Measurements from ENCODE around the gene CD68.

Gene CD68

DNA sequence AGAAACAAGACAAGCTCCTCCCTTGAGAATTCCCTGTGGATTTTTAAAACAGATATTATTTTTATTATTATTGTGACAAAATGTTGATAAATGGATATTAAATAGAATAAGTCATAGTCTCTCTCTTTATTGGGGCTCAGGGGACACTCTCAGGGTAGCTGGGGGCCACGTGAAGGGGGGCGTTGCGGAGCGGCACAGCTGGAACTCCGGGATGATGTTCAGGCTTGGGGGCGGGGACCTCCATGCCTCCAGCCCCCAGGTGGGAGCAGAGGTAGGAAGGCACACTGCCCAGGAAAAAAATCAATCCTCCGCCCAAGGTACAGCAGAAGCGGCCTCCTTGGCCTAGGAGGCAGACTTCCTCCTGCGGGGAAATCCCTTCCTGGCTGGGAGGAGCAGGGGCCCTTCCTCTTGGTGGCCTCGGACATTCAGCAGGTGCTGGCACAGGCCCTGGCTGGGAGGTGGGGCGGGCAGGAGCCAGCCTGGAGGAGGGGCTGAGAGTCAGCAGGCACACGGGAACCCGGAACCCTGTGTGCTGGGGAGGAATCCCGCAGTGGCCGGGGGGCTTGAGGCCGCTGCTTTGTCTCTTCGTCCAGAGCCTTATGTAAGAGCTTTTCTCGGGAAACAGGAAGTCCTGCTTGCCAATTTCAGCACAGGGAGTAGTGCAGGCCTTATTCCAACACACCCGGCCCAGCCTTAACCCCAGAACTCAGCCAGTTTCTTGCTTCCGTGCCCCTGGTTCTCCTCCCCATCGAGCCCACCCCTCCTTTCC, 21.5 kb upstream of the CD68 start:
- H3K27ac ChIP-seq (ENCODE audit: low read length), result peak overlapping the region; percentile 82
- H3K4me3 ChIP-seq (ENCODE audit: low read length), result peak overlapping the region; percentile 93
- H3K4me1 ChIP-seq (ENCODE audit: low read length), result peaks cover 51% of the 10 kb centered on the region
- H3K4me2 ChIP-seq (ENCODE audit: low read length), result peak overlapping the region; percentile 100
- peak overlapping the region; percentile 98 for H3K9ac ChIP-seq (ENCODE audit: low read length)
- TF ChIP-seq, protein P1, sequence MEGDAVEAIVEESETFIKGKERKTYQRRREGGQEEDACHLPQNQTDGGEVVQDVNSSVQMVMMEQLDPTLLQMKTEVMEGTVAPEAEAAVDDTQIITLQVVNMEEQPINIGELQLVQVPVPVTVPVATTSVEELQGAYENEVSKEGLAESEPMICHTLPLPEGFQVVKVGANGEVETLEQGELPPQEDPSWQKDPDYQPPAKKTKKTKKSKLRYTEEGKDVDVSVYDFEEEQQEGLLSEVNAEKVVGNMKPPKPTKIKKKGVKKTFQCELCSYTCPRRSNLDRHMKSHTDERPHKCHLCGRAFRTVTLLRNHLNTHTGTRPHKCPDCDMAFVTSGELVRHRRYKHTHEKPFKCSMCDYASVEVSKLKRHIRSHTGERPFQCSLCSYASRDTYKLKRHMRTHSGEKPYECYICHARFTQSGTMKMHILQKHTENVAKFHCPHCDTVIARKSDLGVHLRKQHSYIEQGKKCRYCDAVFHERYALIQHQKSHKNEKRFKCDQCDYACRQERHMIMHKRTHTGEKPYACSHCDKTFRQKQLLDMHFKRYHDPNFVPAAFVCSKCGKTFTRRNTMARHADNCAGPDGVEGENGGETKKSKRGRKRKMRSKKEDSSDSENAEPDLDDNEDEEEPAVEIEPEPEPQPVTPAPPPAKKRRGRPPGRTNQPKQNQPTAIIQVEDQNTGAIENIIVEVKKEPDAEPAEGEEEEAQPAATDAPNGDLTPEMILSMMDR (IDR thresholded peaks at IDR 0.05; ENCODE audit: low read depth, low read length), result no peak
- TF ChIP-seq EZH2phosphoT487 (IDR thresholded peaks at IDR 0.05; ENCODE audit: low read depth), result no peak
- H3K36me3 ChIP-seq (replicated peaks; ENCODE audit: low read depth, low read length), result no peaks in the 10 kb centered on the region
- H4K20me1 ChIP-seq (ENCODE audit: insufficient read depth, low read length), result no peaks in the 10 kb centered on the region
- H2AFZ ChIP-seq (ENCODE audit: low read depth, low read length), result no peak overlapping the region; the same call in 1 of the 2 replicates
- no peaks in the 10 kb centered on the region for H3K9me3 ChIP-seq (ENCODE audit: insufficient read depth, low read length)
- H3K79me2 ChIP-seq (ENCODE audit: low read length), result peaks cover 18% of the 10 kb centered on the region
- no peaks in the 10 kb centered on the region for H3K27me3 ChIP-seq (ENCODE audit: low read depth, low read length)

DNA sequence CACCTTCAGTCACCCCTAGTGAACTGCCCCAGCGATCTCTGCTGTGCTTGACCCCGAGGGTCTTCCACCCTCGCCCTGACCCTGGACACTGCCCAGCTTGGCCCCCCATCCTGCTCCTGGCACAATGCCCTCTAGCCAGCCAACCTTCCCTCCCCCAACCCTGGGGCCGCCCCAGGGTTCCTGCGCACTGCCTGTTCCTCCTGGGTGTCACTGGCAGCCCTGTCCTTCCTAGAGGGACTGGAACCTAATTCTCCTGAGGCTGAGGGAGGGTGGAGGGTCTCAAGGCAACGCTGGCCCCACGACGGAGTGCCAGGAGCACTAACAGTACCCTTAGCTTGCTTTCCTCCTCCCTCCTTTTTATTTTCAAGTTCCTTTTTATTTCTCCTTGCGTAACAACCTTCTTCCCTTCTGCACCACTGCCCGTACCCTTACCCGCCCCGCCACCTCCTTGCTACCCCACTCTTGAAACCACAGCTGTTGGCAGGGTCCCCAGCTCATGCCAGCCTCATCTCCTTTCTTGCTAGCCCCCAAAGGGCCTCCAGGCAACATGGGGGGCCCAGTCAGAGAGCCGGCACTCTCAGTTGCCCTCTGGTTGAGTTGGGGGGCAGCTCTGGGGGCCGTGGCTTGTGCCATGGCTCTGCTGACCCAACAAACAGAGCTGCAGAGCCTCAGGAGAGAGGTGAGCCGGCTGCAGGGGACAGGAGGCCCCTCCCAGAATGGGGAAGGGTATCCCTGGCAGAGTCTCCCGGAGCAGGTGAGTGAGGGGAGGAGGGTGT, 20.7 kb upstream of the CD68 start, which contains the start of gene TNFSF13:
TNFSF13 (plus strand) TSS at position 207 of the 776 bp plus-strand sequence; CDS start at position 497, 290 bp downstream.
- peak within 1 kb of the TSS; percentile 98 for H3K9ac ChIP-seq (ENCODE audit: low read length)
- no peak within 1 kb of the TSS; the same call in 1 of the 2 replicates for H2AFZ ChIP-seq (ENCODE audit: low read depth, low read length)
- H3K4me3 ChIP-seq (ENCODE audit: low read length), result peak within 1 kb of the TSS; percentile 93
- H3K36me3 ChIP-seq (replicated peaks; ENCODE audit: low read depth, low read length), result no peaks in the 10 kb centered on the region
- H3K4me2 ChIP-seq (ENCODE audit: low read length), result peak within 1 kb of the TSS; percentile 100
- peaks cover 45% of the 10 kb centered on the region for H3K4me1 ChIP-seq (ENCODE audit: low read length)
- H4K20me1 ChIP-seq (ENCODE audit: insufficient read depth, low read length), result no peaks in the 10 kb centered on the region
- H3K79me2 ChIP-seq (ENCODE audit: low read length), result peaks cover 25% of the 10 kb centered on the region
- H3K27ac ChIP-seq (ENCODE audit: low read length), result peak within 1 kb of the TSS; percentile 82
- no peaks in the 10 kb centered on the region for H3K27me3 ChIP-seq (ENCODE audit: low read depth, low read length)
- no peaks in the 10 kb centered on the region for H3K9me3 ChIP-seq (ENCODE audit: insufficient read depth, low read length)
- TF ChIP-seq, protein P1 (IDR thresholded peaks at IDR 0.05; ENCODE audit: low read depth, low read length), result no peak
- no peak for TF ChIP-seq EZH2phosphoT487 (IDR thresholded peaks at IDR 0.05; ENCODE audit: low read depth)

DNA sequence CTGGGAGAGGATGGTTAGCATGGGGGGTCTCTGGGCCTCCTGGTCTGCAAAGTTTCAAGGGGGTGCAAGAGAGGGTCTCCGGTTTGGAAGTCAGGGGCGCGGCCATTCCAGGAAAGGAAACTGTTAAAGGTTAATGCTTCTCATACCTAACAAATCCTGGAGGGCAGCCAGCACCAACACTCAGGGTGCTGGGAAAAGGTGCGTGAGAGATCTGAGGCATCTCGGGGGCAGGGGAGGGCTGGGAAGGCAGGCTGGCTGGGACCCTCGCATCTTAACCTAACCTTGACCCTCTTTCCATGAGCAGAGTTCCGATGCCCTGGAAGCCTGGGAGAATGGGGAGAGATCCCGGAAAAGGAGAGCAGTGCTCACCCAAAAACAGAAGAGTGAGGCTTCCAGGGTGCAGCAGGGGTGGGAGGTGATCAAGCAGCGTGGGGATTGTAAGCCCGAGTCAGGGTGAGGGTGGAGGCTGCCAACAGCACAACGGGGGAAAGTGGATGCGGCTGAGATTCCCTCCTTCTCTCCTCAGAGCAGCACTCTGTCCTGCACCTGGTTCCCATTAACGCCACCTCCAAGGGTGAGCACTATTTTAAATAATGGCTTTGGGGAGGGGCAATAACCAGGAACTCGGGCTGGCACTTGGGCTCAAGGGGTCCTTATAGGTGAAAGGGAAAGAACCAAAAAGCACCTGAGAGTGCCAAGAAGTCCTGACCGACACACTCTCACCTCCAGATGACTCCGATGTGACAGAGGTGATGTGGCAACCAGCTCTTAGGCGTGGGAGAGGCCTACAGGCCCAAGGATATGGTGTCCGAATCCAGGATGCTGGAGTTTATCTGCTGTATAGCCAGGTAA, 19.9 kb upstream of the CD68 start:
- no peaks in the 10 kb centered on the region for H4K20me1 ChIP-seq (ENCODE audit: insufficient read depth, low read length)
- peak overlapping the region; percentile 98 for H3K9ac ChIP-seq (ENCODE audit: low read length)
- H3K27me3 ChIP-seq (ENCODE audit: low read depth, low read length), result no peaks in the 10 kb centered on the region
- H2AFZ ChIP-seq (ENCODE audit: low read depth, low read length), result no peak overlapping the region
- peak overlapping the region; percentile 82 for H3K27ac ChIP-seq (ENCODE audit: low read length)
- no peak for TF ChIP-seq EZH2phosphoT487 (IDR thresholded peaks at IDR 0.05; ENCODE audit: low read depth)
- TF ChIP-seq, protein P1 (IDR thresholded peaks at IDR 0.05; ENCODE audit: low read depth, low read length), result no peak
- H3K79me2 ChIP-seq (ENCODE audit: low read length), result peaks cover 33% of the 10 kb centered on the region
- H3K4me2 ChIP-seq (ENCODE audit: low read length), result peak overlapping the region; percentile 100
- peak overlapping the region; percentile 93 for H3K4me3 ChIP-seq (ENCODE audit: low read length)
- peaks cover 42% of the 10 kb centered on the region for H3K4me1 ChIP-seq (ENCODE audit: low read length)
- H3K9me3 ChIP-seq (ENCODE audit: insufficient read depth, low read length), result no peaks in the 10 kb centered on the region
- peaks cover 4% of the 10 kb centered on the region for H3K36me3 ChIP-seq (replicated peaks; ENCODE audit: low read depth, low read length)

All from OCI-LY3 (cell line).